ENCODE results near the gene KAT5. TPM values are rescaled to one million over a fixed set of nuclear protein-coding genes. Genes with fewer than 3 reads are reported as not detected.
"Not testable (repeated sequence)": the region's sequence is repeated elsewhere in the genome, so short reads cannot be mapped to it uniquely, and the experiment has no call there.

KAT5 gene
- total and polyA plus RNA-seq, 2 donors = 53.5 to 104 TPM

DNA sequence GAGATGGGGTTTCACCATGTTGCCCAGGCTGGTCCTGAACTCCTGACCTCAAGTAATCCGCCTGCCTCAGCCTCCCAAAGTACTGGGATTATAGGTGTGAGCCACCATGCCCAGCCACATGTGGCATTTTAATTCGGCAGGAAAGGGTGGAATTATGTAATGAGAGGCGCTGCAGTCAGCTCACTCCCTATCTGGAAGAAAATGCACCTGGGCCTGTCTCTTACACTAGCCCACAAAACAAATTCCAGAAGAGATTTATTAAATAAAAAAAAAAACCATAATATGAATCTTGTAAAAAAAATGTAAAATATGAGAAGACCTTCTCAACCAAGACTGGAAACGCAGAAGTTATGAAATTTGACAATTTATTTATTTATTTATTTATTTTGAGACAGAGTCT lies 8.2 kb upstream of the KAT5 start:
- H3K27ac ChIP-seq (ENCODE audit: low read depth in 1 of 2, low read length in 1 of 2) = no peak overlapping the region
- WGBS = 91% methylated on average over 4 of the region's 4 CpGs
- peaks cover 0 to 7% of the 10 kb centered on the region in 2 donors for H3K27me3 ChIP-seq (ENCODE audit: control insufficient read depth in 2 of 2, insufficient read depth in 1 of 2, low read length in 1 of 2)
- H3K36me3 ChIP-seq (ENCODE audit: control insufficient read depth in 2 of 2, insufficient read depth in 2 of 2, low read length in 1 of 2) = no peaks in the 10 kb centered on the region
- H3K4me1 ChIP-seq (ENCODE audit: control insufficient read depth in 2 of 2, insufficient read depth in 2 of 2, low read length in 2 of 2) = peaks cover 0 to 4% of the 10 kb centered on the region in 2 donors
- no peak for DNase-seq (ENCODE audit: low read depth in 6 of 9, low spot score in 9 of 9)
- no peak overlapping the region for H3K4me3 ChIP-seq (ENCODE audit: low read length in 2 of 2)
- H3K9me3 ChIP-seq (ENCODE audit: control insufficient read depth in 2 of 2, insufficient read depth in 1 of 2, low read length in 1 of 2) = peaks cover 0 to 4% of the 10 kb centered on the region in 2 donors

DNA sequence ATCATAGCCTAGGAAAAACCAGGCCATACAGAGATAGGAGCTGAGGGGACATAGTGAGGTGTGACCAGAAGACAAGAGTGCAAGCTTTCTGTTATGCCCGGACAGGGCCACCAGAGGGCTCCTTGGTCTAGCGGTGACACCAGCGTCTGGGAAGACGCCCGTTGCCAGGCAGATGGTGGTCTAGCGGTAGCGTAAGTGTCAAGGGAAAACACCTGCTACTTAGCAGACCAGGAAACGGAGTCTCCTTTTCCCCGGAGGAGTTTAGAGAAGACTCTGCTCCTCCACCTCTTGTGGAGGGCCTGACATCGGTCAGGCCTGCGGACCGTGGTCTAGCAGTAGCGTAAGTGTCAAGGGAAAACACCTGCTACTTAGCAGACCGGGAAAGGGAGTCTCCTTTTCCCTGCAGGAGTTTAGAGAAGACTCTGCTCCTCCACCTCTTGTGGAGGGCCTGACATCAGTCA lies 5.7 kb upstream of the KAT5 start:
- Histone ChIP-seq H3K4me1 (ENCODE audit: control insufficient read depth in 2 of 2, insufficient read depth in 2 of 2, low read length in 2 of 2) (peaks cover 4 to 10% of the 10 kb centered on the region in 2 donors), H3K27ac (ENCODE audit: low read depth in 1 of 2, low read length in 1 of 2) (peak overlapping the region in 1 of 2 donors; percentile 41)
- peak in 6 of 9 donors; percentile 29 to 69 (median 32) for DNase-seq (ENCODE audit: low read depth in 6 of 9, low spot score in 9 of 9)
- H3K9me3 ChIP-seq (ENCODE audit: control insufficient read depth in 2 of 2, insufficient read depth in 1 of 2, low read length in 1 of 2); H3K4me3 ChIP-seq (ENCODE audit: low read length in 2 of 2); H3K27me3 ChIP-seq (ENCODE audit: control insufficient read depth in 2 of 2, insufficient read depth in 1 of 2, low read length in 1 of 2); H3K36me3 ChIP-seq (ENCODE audit: control insufficient read depth in 2 of 2, insufficient read depth in 2 of 2, low read length in 1 of 2): not testable (repeated sequence)
- 24% methylated on average over 14 of the region's 14 CpGs for WGBS

DNA sequence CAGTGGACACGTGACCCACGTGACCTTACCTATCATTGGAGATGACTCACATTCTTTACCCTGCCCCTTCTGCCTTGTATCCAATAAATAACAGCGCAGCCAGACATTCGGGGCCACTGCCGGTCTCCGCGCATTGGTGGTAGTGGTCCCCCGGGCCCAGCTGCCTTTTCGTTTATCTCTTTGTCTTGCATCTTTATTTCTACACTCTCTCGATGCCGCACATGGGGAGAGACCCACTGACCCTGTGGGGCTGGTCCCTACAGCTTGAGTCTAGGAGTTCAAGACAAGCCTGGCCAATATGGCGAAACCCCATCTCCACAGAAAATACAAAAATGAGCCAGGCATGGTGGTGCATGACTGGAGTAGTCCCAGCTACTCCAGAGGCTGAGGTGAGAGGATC lies 5.0 kb upstream of the KAT5 start:
- not testable (repeated sequence) for DNase-seq (ENCODE audit: low read depth in 6 of 9, low spot score in 9 of 9); H3K4me3 ChIP-seq (ENCODE audit: low read length in 2 of 2); H3K27me3 ChIP-seq (ENCODE audit: control insufficient read depth in 2 of 2, insufficient read depth in 1 of 2, low read length in 1 of 2); H3K27ac ChIP-seq (ENCODE audit: low read depth in 1 of 2, low read length in 1 of 2); H3K36me3 ChIP-seq (ENCODE audit: control insufficient read depth in 2 of 2, insufficient read depth in 2 of 2, low read length in 1 of 2); H3K9me3 ChIP-seq (ENCODE audit: control insufficient read depth in 2 of 2, insufficient read depth in 1 of 2, low read length in 1 of 2)
- 98% methylated on average over 10 of the region's 12 CpGs for WGBS
- H3K4me1 ChIP-seq (ENCODE audit: control insufficient read depth in 2 of 2, insufficient read depth in 2 of 2, low read length in 2 of 2) = peaks cover 4 to 14% of the 10 kb centered on the region in 2 donors

DNA sequence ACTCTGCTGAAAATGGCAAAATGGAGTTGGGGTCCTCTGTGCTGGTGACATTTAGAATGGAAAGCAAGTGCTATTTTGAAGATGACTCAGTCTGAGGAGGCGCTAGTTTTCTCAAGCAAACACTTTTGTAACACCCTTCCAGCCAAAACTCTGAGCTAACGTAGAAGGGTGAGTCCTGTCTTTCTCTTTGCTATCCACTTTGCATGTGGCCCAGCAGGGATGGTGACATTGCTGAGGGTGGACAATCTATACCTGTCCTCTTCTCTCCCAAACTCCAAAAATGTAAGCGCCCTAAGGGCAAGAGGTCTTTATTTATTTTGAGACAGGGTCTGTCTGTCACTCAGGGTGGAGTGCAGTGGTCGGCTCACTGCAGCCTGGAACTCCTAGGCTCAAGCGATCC lies 3.6 kb upstream of the KAT5 start:
- Histone ChIP-seq H3K36me3 (ENCODE audit: control insufficient read depth in 2 of 2, insufficient read depth in 2 of 2, low read length in 1 of 2) (peaks cover 3 to 8% of the 10 kb centered on the region in 2 donors), H3K9me3 (ENCODE audit: control insufficient read depth in 2 of 2, insufficient read depth in 1 of 2, low read length in 1 of 2) (peaks cover 0 to 7% of the 10 kb centered on the region in 2 donors), H3K27me3 (ENCODE audit: control insufficient read depth in 2 of 2, insufficient read depth in 1 of 2, low read length in 1 of 2) (no peaks in the 10 kb centered on the region), H3K27ac (ENCODE audit: low read depth in 1 of 2, low read length in 1 of 2) (no peak overlapping the region), H3K4me1 (ENCODE audit: control insufficient read depth in 2 of 2, insufficient read depth in 2 of 2, low read length in 2 of 2) (peaks cover 8 to 25% of the 10 kb centered on the region in 2 donors), H3K4me3 (ENCODE audit: low read length in 2 of 2) (no peak overlapping the region)
- WGBS = 92% methylated on average over 5 of the region's 5 CpGs
- no peak for DNase-seq (ENCODE audit: low read depth in 6 of 9, low spot score in 9 of 9)

DNA sequence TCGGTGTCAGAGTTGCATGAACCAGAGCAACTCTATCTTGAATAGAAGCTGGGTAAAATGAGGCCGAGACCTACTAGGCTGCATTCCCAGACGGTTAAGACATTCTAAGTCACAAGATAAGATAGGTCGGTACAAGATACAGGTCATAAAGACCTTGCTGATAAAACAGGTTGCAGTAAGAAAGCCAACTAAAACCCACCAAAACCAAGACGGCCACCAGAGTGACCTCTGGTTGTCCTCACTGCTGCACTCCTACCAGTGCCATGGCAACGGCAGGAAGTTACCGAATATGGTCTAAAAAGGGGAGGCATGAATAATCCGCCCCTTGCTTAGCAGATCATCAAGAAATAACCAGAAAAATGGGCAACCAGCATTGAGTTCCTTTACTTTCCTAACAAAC lies 2.4 kb upstream of the KAT5 start:
- peaks cover 8 to 25% of the 10 kb centered on the region in 2 donors for H3K4me1 ChIP-seq (ENCODE audit: control insufficient read depth in 2 of 2, insufficient read depth in 2 of 2, low read length in 2 of 2)
- peaks cover 9 to 20% of the 10 kb centered on the region in 2 donors for H3K36me3 ChIP-seq (ENCODE audit: control insufficient read depth in 2 of 2, insufficient read depth in 2 of 2, low read length in 1 of 2)
- WGBS = 93% methylated on average over 8 of the region's 8 CpGs
- no peak for DNase-seq (ENCODE audit: low read depth in 6 of 9, low spot score in 9 of 9)
- no peak overlapping the region for H3K27ac ChIP-seq (ENCODE audit: low read depth in 1 of 2, low read length in 1 of 2)
- no peak overlapping the region for H3K4me3 ChIP-seq (ENCODE audit: low read length in 2 of 2)
- no peaks in the 10 kb centered on the region for H3K27me3 ChIP-seq (ENCODE audit: control insufficient read depth in 2 of 2, insufficient read depth in 1 of 2, low read length in 1 of 2)
- peaks cover 0 to 7% of the 10 kb centered on the region in 2 donors for H3K9me3 ChIP-seq (ENCODE audit: control insufficient read depth in 2 of 2, insufficient read depth in 1 of 2, low read length in 1 of 2)

DNA sequence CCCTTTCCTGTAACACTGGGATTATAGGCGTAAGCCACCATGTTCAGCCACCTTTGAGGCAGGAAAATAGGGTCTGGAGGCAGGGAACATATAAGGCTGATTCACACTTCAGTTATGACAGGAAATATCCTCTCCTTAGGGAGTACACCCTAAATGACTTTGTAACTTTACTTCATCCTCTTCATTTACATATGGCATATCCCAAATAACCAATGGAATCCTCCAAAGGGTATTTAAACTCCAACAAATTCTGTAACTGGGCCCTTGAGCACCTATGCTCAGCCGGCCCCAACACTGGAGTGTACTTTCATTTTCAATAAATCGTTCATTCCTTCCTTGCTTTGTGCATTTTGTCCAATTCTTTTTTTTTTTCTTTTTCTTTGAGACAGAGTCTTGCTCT lies 1.6 kb upstream of the KAT5 start:
- Histone ChIP-seq H3K9me3 (ENCODE audit: control insufficient read depth in 2 of 2, insufficient read depth in 1 of 2, low read length in 1 of 2) (peaks cover 0 to 7% of the 10 kb centered on the region in 2 donors), H3K4me3 (ENCODE audit: low read length in 2 of 2) (no peak overlapping the region)
- WGBS = 97% methylated on average over 3 of the region's 3 CpGs

DNA sequence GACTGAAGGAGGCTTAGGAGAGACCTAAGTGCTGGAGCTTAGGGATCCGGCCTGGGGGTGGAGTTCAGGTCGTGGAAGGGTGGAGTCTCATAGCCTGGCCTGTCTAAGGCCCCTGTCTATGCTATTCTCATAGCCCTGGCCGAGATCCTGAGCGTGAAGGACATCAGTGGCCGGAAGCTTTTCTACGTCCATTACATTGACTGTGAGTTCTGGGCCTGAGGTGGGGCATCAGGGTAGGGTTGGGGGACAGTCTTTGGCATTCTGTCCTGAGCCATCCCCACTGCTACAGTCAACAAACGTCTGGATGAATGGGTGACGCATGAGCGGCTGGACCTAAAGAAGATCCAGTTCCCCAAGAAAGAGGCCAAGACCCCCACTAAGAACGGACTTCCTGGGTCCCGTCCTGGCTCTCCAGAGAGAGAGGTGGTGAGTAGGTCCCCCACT lies 603 bp downstream of the KAT5 start:
- Histone ChIP-seq H3K9me3 (ENCODE audit: control insufficient read depth in 2 of 2, insufficient read depth in 1 of 2, low read length in 1 of 2) (peaks cover 0 to 7% of the 10 kb centered on the region in 2 donors), H3K27ac (ENCODE audit: low read depth in 1 of 2, low read length in 1 of 2) (peak overlapping the region; percentile 99 to 100), H3K4me1 (ENCODE audit: control insufficient read depth in 2 of 2, insufficient read depth in 2 of 2, low read length in 2 of 2) (peaks cover 8 to 21% of the 10 kb centered on the region in 2 donors), H3K4me3 (ENCODE audit: low read length in 2 of 2) (peak overlapping the region; percentile 67 to 92), H3K36me3 (ENCODE audit: control insufficient read depth in 2 of 2, insufficient read depth in 2 of 2, low read length in 1 of 2) (peaks cover 38 to 47% of the 10 kb centered on the region in 2 donors), H3K27me3 (ENCODE audit: control insufficient read depth in 2 of 2, insufficient read depth in 1 of 2, low read length in 1 of 2) (no peaks in the 10 kb centered on the region)
- WGBS = 57% methylated on average over 11 of the region's 11 CpGs
- no peak for DNase-seq (ENCODE audit: low read depth in 6 of 9, low spot score in 9 of 9)

More for the DNA sequence above, 1.6 kb upstream of the KAT5 start:
- no peaks in the 10 kb centered on the region for H3K27me3 ChIP-seq (ENCODE audit: control insufficient read depth in 2 of 2, insufficient read depth in 1 of 2, low read length in 1 of 2)
- H3K4me1 ChIP-seq (ENCODE audit: control insufficient read depth in 2 of 2, insufficient read depth in 2 of 2, low read length in 2 of 2) = peaks cover 8 to 25% of the 10 kb centered on the region in 2 donors
- H3K36me3 ChIP-seq (ENCODE audit: control insufficient read depth in 2 of 2, insufficient read depth in 2 of 2, low read length in 1 of 2) = peaks cover 17 to 27% of the 10 kb centered on the region in 2 donors
- no peak overlapping the region for H3K27ac ChIP-seq (ENCODE audit: low read depth in 1 of 2, low read length in 1 of 2)
- no peak for DNase-seq (ENCODE audit: low read depth in 6 of 9, low spot score in 9 of 9)

DNA sequence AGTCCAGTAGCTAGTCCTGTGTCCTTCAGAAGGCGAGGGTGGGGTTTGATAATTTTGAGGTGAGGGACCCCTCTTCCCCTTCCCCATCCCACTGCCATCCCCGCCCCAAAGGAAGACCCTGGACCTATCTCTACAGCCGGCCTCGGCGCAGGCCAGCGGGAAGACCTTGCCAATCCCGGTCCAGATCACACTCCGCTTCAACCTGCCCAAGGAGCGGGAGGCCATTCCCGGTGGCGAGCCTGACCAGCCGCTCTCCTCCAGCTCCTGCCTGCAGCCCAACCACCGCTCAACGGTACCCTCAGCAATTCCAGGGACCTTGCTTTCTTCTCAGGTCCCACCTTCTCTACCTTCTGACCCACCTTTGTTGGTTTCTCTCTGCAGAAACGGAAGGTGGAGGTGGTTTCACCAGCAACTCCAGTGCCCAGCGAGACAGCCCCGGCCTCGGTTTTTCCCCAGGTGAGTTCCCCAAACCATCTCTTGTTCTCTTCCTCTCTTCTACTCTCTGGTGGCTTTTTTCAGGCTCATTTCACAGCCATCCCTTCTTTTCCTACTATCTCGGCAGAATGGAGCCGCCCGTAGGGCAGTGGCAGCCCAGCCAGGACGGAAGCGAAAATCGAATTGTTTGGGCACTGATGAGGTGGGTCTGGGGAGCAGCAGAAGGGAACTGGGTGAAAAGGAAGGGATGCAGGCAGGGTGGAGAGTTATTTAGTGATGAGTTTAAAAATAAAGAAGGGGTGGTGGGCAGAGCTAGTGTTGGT lies 1.3 kb downstream of the KAT5 start:
- 98% methylated on average over 24 of the region's 24 CpGs for WGBS
- no peak for DNase-seq (ENCODE audit: low read depth in 6 of 9, low spot score in 9 of 9)
- H3K4me3 ChIP-seq (ENCODE audit: low read length in 2 of 2) = no peak overlapping the region
- H3K4me1 ChIP-seq (ENCODE audit: control insufficient read depth in 2 of 2, insufficient read depth in 2 of 2, low read length in 2 of 2) = peaks cover 8 to 21% of the 10 kb centered on the region in 2 donors
- H3K27me3 ChIP-seq (ENCODE audit: control insufficient read depth in 2 of 2, insufficient read depth in 1 of 2, low read length in 1 of 2) = no peaks in the 10 kb centered on the region
- no peak overlapping the region for H3K27ac ChIP-seq (ENCODE audit: low read depth in 1 of 2, low read length in 1 of 2)
- peaks cover 45 to 54% of the 10 kb centered on the region in 2 donors for H3K36me3 ChIP-seq (ENCODE audit: control insufficient read depth in 2 of 2, insufficient read depth in 2 of 2, low read length in 1 of 2)
- peaks cover 0 to 7% of the 10 kb centered on the region in 2 donors for H3K9me3 ChIP-seq (ENCODE audit: control insufficient read depth in 2 of 2, insufficient read depth in 1 of 2, low read length in 1 of 2)

DNA sequence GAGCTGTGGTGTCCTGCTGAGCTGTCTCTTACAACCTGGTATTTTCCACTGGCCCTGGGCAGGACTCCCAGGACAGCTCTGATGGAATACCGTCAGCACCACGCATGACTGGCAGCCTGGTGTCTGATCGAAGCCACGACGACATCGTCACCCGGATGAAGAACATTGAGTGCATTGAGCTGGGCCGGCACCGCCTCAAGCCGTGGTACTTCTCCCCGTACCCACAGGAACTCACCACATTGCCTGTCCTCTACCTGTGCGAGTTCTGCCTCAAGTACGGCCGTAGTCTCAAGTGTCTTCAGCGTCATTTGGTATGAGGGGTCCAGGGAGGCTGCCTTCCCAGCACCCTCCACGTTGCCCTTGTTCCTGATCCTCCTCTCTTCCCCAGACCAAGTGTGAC lies 2.4 kb downstream of the KAT5 start:
- Histone ChIP-seq H3K27ac (ENCODE audit: low read depth in 1 of 2, low read length in 1 of 2) (no peak overlapping the region), H3K9me3 (ENCODE audit: control insufficient read depth in 2 of 2, insufficient read depth in 1 of 2, low read length in 1 of 2) (peaks cover 0 to 7% of the 10 kb centered on the region in 2 donors), H3K27me3 (ENCODE audit: control insufficient read depth in 2 of 2, insufficient read depth in 1 of 2, low read length in 1 of 2) (no peaks in the 10 kb centered on the region), H3K4me1 (ENCODE audit: control insufficient read depth in 2 of 2, insufficient read depth in 2 of 2, low read length in 2 of 2) (peaks cover 18 to 30% of the 10 kb centered on the region in 2 donors), H3K36me3 (ENCODE audit: control insufficient read depth in 2 of 2, insufficient read depth in 2 of 2, low read length in 1 of 2) (peaks cover 56 to 65% of the 10 kb centered on the region in 2 donors), H3K4me3 (ENCODE audit: low read length in 2 of 2) (no peak overlapping the region)
- DNase-seq (ENCODE audit: low read depth in 6 of 9, low spot score in 9 of 9) = no peak
- 97% methylated on average over 16 of the region's 16 CpGs for WGBS

All from thymus (tissue), 11 donors.